NCI-H2196 treated with DMSO at 0.1 percent for 48 hours (cell line): Measurements from ENCODE around the gene LRMDA.

Source experiments
- DNase-seq: peaks from one replicate; lab custom pipeline; 2025; ENCODE audit not compliant: unreplicated experiment; lab: John Stamatoyannopoulos, UW

The LRMDA gene

GRCh38 chr10:75531571-75532031, 100.2 kb downstream of the LRMDA start:
- no peak for DNase-seq

- DNase-seq: no peak
Observed at GRCh38 chr10:75532253-75532924, 101.0 kb downstream of the LRMDA start.

- DNase-seq: no peak
Observed at GRCh38 chr10:75538144-75538543, 106.7 kb downstream of the LRMDA start.

- DNase-seq: no peak
Observed at GRCh38 chr10:75538765-75539164, 107.3 kb downstream of the LRMDA start.

GRCh38 chr10:75540357-75540966, 109.0 kb downstream of the LRMDA start:
- no peak for DNase-seq

GRCh38 chr10:75540981-75541380, 109.6 kb downstream of the LRMDA start:
- no peak for DNase-seq

- DNase-seq: no peak
Observed at GRCh38 chr10:75541411-75541810, 110.0 kb downstream of the LRMDA start.

- no peak for DNase-seq
Observed at GRCh38 chr10:75542084-75542483, 110.7 kb downstream of the LRMDA start.

- DNase-seq: no peak
Observed at GRCh38 chr10:75542906-75543305, 111.5 kb downstream of the LRMDA start.

- no peak for DNase-seq
Observed at GRCh38 chr10:75544386-75544785, 113.0 kb downstream of the LRMDA start.

- no peak for DNase-seq
Observed at GRCh38 chr10:75544993-75545706, 113.7 kb downstream of the LRMDA start.

- DNase-seq: no peak
Observed at GRCh38 chr10:75546004-75546403, 114.6 kb downstream of the LRMDA start.

GRCh38 chr10:75547391-75548298, 116.2 kb downstream of the LRMDA start:
- DNase-seq: no peak

GRCh38 chr10:75548356-75548755, 116.9 kb downstream of the LRMDA start:
- no peak for DNase-seq

- no peak for DNase-seq
Observed at GRCh38 chr10:75550191-75550590, 118.8 kb downstream of the LRMDA start.

- no peak for DNase-seq
Observed at GRCh38 chr10:75552171-75552570, 120.7 kb downstream of the LRMDA start.

GRCh38 chr10:75553550-75553949, 122.1 kb downstream of the LRMDA start:
- DNase-seq: no peak

GRCh38 chr10:75555323-75555722, 123.9 kb downstream of the LRMDA start:
- DNase-seq: no peak

- DNase-seq: no peak
Observed at GRCh38 chr10:75556320-75556719, 124.9 kb downstream of the LRMDA start.

GRCh38 chr10:75565286-75566251, 134.1 kb downstream of the LRMDA start:
- DNase-seq: no peak
